Epithelial cell of proximal tubule (primary cell): Measurements from ENCODE around the gene FAM200C. TPM values are rescaled to one million over a fixed set of nuclear protein-coding genes. Genes with fewer than 3 reads are reported as not detected.

Experiments
- DNase-seq: peaks from one replicate; pipeline ENCODE4 v3.0.0-alpha.2; 2011; ENCODE audit warnings: low read depth
- H3K4me3 ChIP-seq: 2 replicates; pipeline ENCODE4 v1.5.1; 2011; ENCODE audit warnings: low read depth, mild to moderate bottlenecking, low read length
- total RNA-seq: library from RNA; depleted of rRNA; stranded (reverse); fragments of >200 nt; gene quantifications from 2 replicates; pipeline ENCODE4 v1.2.3, GENCODE V29; 2015
- TF ChIP-seq, protein P1 (sequence below): conservative IDR thresholded peaks from 2 replicates; pipeline ENCODE4 v1.5.1; 2012; ENCODE audit warnings: low read depth, mild to moderate bottlenecking, low read length

FAM200C gene
- total RNA-seq, 1 donor from 2014 or later = 1.3 TPM

DNA sequence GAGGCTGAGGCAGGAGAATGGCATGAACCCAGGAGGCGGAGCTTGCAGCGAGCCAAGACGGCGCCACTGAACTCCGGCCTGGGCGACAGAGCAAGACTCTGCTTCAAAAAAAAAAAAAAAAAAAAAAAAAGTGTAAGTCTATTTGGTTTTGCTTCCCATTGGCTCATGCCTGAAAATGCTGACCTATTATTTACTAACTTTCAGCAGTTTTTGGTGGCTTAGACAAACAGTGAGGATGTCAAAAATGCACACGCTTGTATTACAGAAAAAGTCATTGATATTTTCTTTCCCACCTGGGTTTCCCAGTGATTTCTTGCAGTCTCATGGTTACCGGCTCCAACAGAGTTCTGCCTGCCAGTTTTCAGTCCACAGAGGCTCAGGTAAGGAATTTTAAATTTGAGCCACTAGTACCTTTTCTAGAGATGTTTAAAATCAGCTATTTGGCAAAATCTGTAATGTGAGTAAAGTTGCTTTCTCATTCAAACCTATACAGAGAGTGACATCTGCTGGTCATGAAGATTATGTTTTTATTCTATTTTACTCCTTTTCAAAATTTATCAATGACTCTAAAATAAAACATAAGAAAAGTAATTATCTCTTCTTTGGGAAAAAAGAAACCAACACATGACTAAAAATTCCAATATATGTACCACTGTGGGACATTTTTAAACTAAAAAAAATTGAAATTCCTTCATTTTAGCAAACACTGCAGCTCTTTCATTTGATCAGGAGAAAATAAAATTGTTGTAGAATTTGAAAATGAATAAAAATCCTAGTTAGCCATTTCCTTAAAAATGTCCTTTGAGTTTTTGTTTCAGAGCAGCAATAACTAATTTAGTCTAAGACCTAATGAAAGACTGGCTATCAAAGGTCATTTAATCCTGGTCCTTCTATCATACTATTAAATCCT lies 8.8 kb downstream of the FAM200C start:
- TF ChIP-seq, protein P1, sequence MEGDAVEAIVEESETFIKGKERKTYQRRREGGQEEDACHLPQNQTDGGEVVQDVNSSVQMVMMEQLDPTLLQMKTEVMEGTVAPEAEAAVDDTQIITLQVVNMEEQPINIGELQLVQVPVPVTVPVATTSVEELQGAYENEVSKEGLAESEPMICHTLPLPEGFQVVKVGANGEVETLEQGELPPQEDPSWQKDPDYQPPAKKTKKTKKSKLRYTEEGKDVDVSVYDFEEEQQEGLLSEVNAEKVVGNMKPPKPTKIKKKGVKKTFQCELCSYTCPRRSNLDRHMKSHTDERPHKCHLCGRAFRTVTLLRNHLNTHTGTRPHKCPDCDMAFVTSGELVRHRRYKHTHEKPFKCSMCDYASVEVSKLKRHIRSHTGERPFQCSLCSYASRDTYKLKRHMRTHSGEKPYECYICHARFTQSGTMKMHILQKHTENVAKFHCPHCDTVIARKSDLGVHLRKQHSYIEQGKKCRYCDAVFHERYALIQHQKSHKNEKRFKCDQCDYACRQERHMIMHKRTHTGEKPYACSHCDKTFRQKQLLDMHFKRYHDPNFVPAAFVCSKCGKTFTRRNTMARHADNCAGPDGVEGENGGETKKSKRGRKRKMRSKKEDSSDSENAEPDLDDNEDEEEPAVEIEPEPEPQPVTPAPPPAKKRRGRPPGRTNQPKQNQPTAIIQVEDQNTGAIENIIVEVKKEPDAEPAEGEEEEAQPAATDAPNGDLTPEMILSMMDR = peak; percentile 51
- DNase-seq = no peak
- no peak overlapping the region for H3K4me3 ChIP-seq

DNA sequence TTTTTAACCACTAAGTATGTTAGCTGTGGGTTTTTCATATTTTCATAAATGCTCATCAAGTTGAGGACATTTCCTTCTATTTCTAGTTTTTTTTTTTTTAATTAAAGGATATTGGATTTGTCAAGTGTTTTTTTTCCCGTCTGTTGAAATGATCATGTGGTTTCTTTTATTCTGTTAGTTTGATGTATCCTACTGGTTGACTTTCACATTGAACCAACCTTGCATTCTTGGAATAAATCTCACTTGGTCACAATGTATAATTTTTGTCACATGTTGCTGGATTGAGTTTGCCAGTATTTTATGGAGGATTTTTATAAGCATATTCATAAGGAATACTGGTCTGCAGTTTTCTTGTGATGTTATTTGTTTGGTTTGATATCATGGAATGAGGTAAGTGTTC lies 12.4 kb downstream of the FAM200C start:
- DNase-seq = no peak
- TF ChIP-seq, protein P1 = no peak
- no peak overlapping the region for H3K4me3 ChIP-seq

DNA sequence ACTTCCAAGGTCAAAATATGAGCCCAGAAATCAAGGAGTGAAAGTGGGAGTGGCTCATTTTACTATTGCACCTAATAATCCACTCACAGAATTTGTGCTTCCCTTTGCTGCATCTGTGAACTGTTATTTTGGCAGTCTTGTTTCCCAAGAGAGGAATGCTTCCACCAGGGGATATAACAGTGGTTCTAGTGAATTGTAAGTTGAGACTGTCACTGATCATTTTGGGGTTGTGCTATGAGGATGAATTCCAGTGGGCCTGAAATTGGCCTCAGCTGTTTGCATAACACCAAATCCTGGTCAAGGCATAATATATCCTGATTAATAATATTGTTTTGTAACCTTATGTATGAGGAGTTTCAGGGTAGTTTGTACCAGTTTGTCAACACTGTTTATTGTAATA lies 14.4 kb downstream of the FAM200C start:
- DNase-seq = no peak
- TF ChIP-seq, protein P1 = no peak
- H3K4me3 ChIP-seq = no peak overlapping the region

DNA sequence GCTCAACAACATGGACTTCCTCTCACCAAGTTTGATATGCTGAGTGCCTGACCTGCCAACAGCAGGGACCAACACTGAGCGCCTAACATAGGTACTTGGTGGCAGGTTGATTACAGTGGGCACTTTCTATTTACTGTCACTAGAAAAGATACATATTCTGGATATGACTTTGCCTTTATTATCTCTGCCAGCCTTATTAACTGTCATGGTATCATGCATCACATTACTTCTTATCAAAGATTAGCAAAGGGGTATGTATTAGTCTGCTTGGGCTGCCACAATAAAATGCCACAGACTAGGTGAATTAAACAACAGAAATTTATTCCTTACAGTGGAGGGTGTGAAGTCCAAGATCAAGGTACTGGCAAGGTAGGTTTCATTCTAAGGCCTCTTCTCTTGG lies 15.2 kb downstream of the FAM200C start:
- no peak for DNase-seq
- TF ChIP-seq, protein P1 = no peak
- H3K4me3 ChIP-seq = no peak overlapping the region

DNA sequence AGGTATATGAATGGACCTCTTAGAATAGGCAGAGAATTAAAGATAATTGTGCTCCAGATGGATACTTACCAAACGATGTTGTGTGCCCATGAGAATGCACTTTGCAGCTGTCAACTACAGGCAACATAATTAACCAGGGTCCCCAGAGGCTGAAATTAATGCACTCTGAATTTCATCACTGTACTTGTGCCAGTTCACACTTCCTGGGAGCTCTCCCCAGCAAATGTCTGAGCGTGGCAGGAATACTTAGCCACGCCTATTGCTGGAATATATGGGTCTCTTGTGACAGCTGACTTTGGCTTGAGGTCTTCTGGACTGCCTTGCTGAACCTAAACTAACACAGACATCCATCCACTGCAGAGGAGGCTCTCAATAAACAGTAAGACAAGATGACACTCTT lies 17.5 kb downstream of the FAM200C start:
- no peak overlapping the region for H3K4me3 ChIP-seq
- TF ChIP-seq, protein P1 = no peak
- no peak for DNase-seq

DNA sequence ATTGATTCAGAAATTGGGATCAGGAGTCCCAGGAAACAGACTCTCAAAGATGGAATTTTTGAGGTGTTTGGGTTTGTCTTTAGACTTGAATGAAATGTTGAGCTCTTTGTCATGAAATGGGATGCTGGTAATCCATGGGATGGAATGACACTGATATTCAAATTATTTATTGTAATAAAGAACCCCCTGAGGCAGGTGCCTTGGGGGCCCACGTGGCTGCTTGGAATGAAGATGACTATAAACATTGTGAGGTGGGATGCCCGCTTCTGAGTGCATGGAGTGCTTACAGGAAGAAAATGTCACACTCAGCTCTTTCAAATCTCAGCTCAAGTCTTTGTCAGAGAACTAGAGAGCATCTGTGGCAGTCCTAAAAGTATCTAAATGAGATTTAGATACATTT lies 19.8 kb downstream of the FAM200C start:
- TF ChIP-seq, protein P1 = no peak
- H3K4me3 ChIP-seq = no peak overlapping the region
- DNase-seq = no peak

DNA sequence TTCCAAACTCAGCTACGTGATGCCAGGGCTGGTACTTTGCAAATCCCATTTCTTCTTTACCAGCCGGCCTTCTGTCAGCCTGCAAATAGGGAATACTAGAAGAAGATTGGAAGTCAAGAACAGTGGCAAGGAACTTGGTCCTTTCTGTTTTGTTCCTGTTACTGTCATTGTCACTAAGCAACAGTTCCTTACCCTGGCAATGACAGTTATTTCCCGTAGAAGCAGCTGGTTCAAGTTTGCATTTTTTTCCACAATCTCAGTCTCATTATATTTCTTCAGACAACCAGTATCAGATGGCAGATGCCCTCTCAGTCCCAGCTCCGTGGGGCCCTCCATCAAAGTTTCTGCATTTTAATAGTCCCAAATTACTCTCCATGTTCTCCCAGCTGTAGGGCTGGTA lies 20.3 kb downstream of the FAM200C start:
- TF ChIP-seq, protein P1 = no peak
- DNase-seq = no peak
- H3K4me3 ChIP-seq = no peak overlapping the region
